SK-N-SH (cell line): Measurements from ENCODE around the gene TSTD1. TPM values are rescaled to one million over a fixed set of nuclear protein-coding genes. Genes with fewer than 3 reads are reported as not detected.

ENCODE experiments used
- CTCF ChIA-PET: fragments of 300-600, 350-600 bp; formaldehyde crosslinking; extraction: SDS; loops from one replicate; lab custom pipeline; 2021; lab: Yijun Ruan, JAX
- POLR2A ChIA-PET: fragments of 350-600 bp; sonication (Branson Sonifier 250); formaldehyde crosslinking; extraction: SDS; loops from one replicate; lab custom pipeline; 2020; ENCODE audit warnings: antibody characterized with exemption, inconsistent platforms; lab: Yijun Ruan, JAX
- DNase-seq: peaks from one replicate; pipeline ENCODE4 v3.0.0; 2012
- H2AFZ ChIP-seq: fragments of 200-600 bp; sonication (generic); 2 replicates; pipeline ENCODE4 v1.8.1; 2016; ENCODE audit warnings: antibody characterized with exemption, mild to moderate bottlenecking, low read depth
- H3F3A ChIP-seq: fragments of 200-600 bp; sonication (generic); replicated peaks from 2 replicates; pipeline ENCODE3; 2016; ENCODE audit warnings: antibody characterized with exemption, mild to moderate bottlenecking; ENCODE audit not compliant: insufficient read depth
- H3K27ac ChIP-seq, 2 experiments: fragments of 200-500 bp in 1 of 2; fragments of 200-600 bp in 1 of 2; sonication (Bioruptor generic) in 1 of 2; sonication (generic), shearing (Covaris generic) in 1 of 2; 2 replicates each; pipeline versions ENCODE4 v1.5.1 to v1.6.1; 2014 to 2016; ENCODE audit warnings: low read depth in 2 of 2, inconsistent platforms in 1 of 2, low read length in 1 of 2, mild to moderate bottlenecking in 1 of 2, mixed read lengths in 1 of 2
- H3K27me3 ChIP-seq: fragments of 200-600 bp; sonication (generic), shearing (Covaris generic); 2 replicates; pipeline ENCODE4 v1.6.1; 2016; ENCODE audit warnings: mixed run types; ENCODE audit not compliant: insufficient read depth
- H3K36me3 ChIP-seq, 2 experiments: fragments of 200-500 bp in 1 of 2; fragments of 200-600 bp in 1 of 2; sonication (Bioruptor generic) in 1 of 2; sonication (generic) in 1 of 2; replicated peaks in 1 of 2; 2 replicates each; pipeline versions ENCODE3 to v1.5.1; 2014 to 2016; ENCODE audit warnings: low read length in 1 of 2, mild to moderate bottlenecking in 1 of 2; ENCODE audit not compliant: insufficient read depth in 2 of 2, control insufficient read depth in 1 of 2
- H3K4me1 ChIP-seq, 2 experiments: fragments of 200-500 bp in 1 of 2; fragments of 200-600 bp in 1 of 2; sonication (Bioruptor generic) in 1 of 2; sonication (generic), shearing (Covaris generic) in 1 of 2; 2 replicates each; pipeline versions ENCODE4 v1.5.1 to v1.6.1; 2014 to 2016; ENCODE audit warnings: low read depth in 1 of 2, low read length in 1 of 2, mixed run types in 1 of 2; ENCODE audit not compliant: insufficient read depth in 2 of 2, control insufficient read depth in 1 of 2
- H3K4me2 ChIP-seq: fragments of 200-600 bp; sonication (generic), shearing (Covaris generic); 2 replicates; pipeline ENCODE4 v1.6.1; 2017; ENCODE audit warnings: mixed run types
- H3K4me3 ChIP-seq, 2 experiments: fragments of 200-500 bp in 1 of 2; fragments of 200-600 bp in 1 of 2; sonication (Bioruptor generic) in 1 of 2; sonication (generic), shearing (Covaris generic) in 1 of 2; 2 replicates each; pipeline versions ENCODE4 v1.5.1 to v1.8.1; 2014 to 2016; ENCODE audit warnings: low read depth in 2 of 2, inconsistent platforms in 1 of 2, low read length in 1 of 2, mild to moderate bottlenecking in 1 of 2, mixed read lengths in 1 of 2, moderate library complexity in 1 of 2
- H3K79me2 ChIP-seq: fragments of 200-600 bp; sonication (generic); 2 replicates; pipeline ENCODE4 v1.8.1; 2017; ENCODE audit warnings: mild to moderate bottlenecking; ENCODE audit not compliant: insufficient read depth
- H3K9ac ChIP-seq: fragments of 200-600 bp; sonication (generic); 2 replicates; pipeline ENCODE4 v1.6.1; 2017; ENCODE audit warnings: mixed run types
- H3K9me2 ChIP-seq: fragments of 200-600 bp; sonication (generic); 2 replicates; pipeline ENCODE4 v1.6.1; 2017; ENCODE audit warnings: mixed run types
- H3K9me3 ChIP-seq: fragments of 200-600 bp; sonication (generic); 2 replicates; pipeline ENCODE4 v1.6.1; 2017; ENCODE audit warnings: mixed run types, mild to moderate bottlenecking, moderate library complexity
- H4K20me1 ChIP-seq: fragments of 200-600 bp; sonication (generic); 2 replicates; pipeline ENCODE4 v1.6.1; 2017; ENCODE audit warnings: mild to moderate bottlenecking, mixed run types; ENCODE audit not compliant: insufficient read depth
- CTCF ChIP-seq: fragments of 200-600 bp; sonication (generic); IDR thresholded peaks from 2 replicates; pipeline ENCODE4 v1.6.1; 2017; ENCODE audit warnings: antibody characterized with exemption, mild to moderate bottlenecking, moderate library complexity
- EP300 ChIP-seq, 2 experiments: IDR thresholded peaks; 2 replicates each; pipeline versions ENCODE4 v1.4.0 to v1.6.1; 2012; ENCODE audit warnings: borderline replicate concordance in 1 of 2, low read depth in 1 of 2, low read length in 1 of 2
- FOSL2 ChIP-seq: IDR thresholded peaks from 2 replicates; pipeline ENCODE4 v1.4.0; 2012; ENCODE audit warnings: low read depth, mild to moderate bottlenecking, moderate library complexity, borderline replicate concordance
- FOXJ3 ChIP-seq: sonication (generic); formaldehyde crosslinking; IDR thresholded peaks from 2 replicates; pipeline ENCODE4 v1.5.1; 2020; ENCODE audit warnings: mild to moderate bottlenecking, missing genetic modification reagents
- FOXM1 ChIP-seq: IDR thresholded peaks from 2 replicates; pipeline ENCODE4 v1.4.0; 2012; ENCODE audit warnings: low read depth, mild to moderate bottlenecking
- IRF3 ChIP-seq: fragments of 150-350 bp; IDR thresholded peaks from 2 replicates; pipeline ENCODE4 v1.6.1; 2016; ENCODE audit warnings: mild to moderate bottlenecking, low read depth, low read length
- JUND ChIP-seq: IDR thresholded peaks from 2 replicates; pipeline ENCODE4 v1.4.0; 2012
- MAX ChIP-seq: IDR thresholded peaks from 2 replicates; pipeline ENCODE4 v1.4.0; 2012; ENCODE audit warnings: low read depth
- NFIC ChIP-seq: IDR thresholded peaks from 2 replicates; pipeline ENCODE4 v1.4.0; 2012; ENCODE audit warnings: borderline replicate concordance
- RAD21 ChIP-seq: IDR thresholded peaks from 2 replicates; pipeline ENCODE4 v1.6.1; 2012; ENCODE audit warnings: mild to moderate bottlenecking, low read length
- TAF1 ChIP-seq: IDR thresholded peaks from 2 replicates; pipeline ENCODE4 v1.6.1; 2012; ENCODE audit warnings: low read depth, mild to moderate bottlenecking, low read length, moderate library complexity, borderline replicate concordance
- USF1 ChIP-seq: IDR thresholded peaks from 2 replicates; pipeline ENCODE4 v1.4.0; 2012; ENCODE audit warnings: low read depth, borderline replicate concordance
- USF2 ChIP-seq: fragments of 150-350 bp; IDR thresholded peaks from 2 replicates; pipeline ENCODE4 v1.6.1; 2017; ENCODE audit warnings: antibody characterized with exemption, low read length, low read depth, borderline replicate concordance
- ZBTB33 ChIP-seq: IDR thresholded peaks from 2 replicates; pipeline ENCODE4 v1.4.0; 2012; ENCODE audit warnings: low read depth, borderline replicate concordance
- WGBS: methylation state at CpG from one replicate; pipeline ENCODE4 v1.1.6; 2017; ENCODE audit warnings: low lambda C conversion rate; 5-methylcytosine and 5-hydroxymethylcytosine counted together
- polyA plus RNA-seq, 3 experiments: library from polyadenylated mRNA; depleted of rRNA; stranded (reverse); fragments of >200 nt; gene quantifications; 2 replicates each; pipeline ENCODE4 v1.2.3, GENCODE V29; 2012

The TSTD1 gene
- polyA plus RNA-seq, 1 of the 3 experiments (the other 2 are of a cell fraction) = 93.9 TPM

- CTCF ChIA-PET = interaction anchor here (0.6 to 3.7 kb wide), 2 partner anchors 9 to 72 kb away, joined by 3 to 23 read pairs; no protein-coding TSS in a partner anchor
- TF ChIP-seq CTCF (no peak), IRF3 (no peak), TAF1 (no peak), JUND (no peak), FOXJ3 (CRISPR knock-in tag) (no peak), EP300 (IDR thresholded peaks at IDR 0.05; ENCODE audit: borderline replicate concordance in 1 of 2, low read depth in 1 of 2, low read length in 1 of 2) (no peak), FOXM1 (no peak), MAX (no peak), FOSL2 (no peak), USF1 (no peak), NFIC (no peak), ZBTB33 (no peak), USF2 (no peak), RAD21 (no peak)
Observed at GRCh38 chr1:160999376-160999775, 39.4 kb downstream of the TSTD1 start.

More at GRCh38 chr1:160999376-160999775, 39.4 kb downstream of the TSTD1 start:
- H3K27me3 ChIP-seq = no peaks in the 10 kb centered on the region
- POLR2A ChIA-PET = no interaction called here
- H3K9me2 ChIP-seq = no peaks in the 10 kb centered on the region
- H4K20me1 ChIP-seq = no peaks in the 10 kb centered on the region
- no peaks in the 10 kb centered on the region for H3K36me3 ChIP-seq
- no peak overlapping the region for H3K4me2 ChIP-seq
- no peak overlapping the region for H3K4me3 ChIP-seq
- no peak for DNase-seq
- no peak overlapping the region for H2AFZ ChIP-seq
- H3K4me1 ChIP-seq = peaks cover 0 to 4% of the 10 kb centered on the region in 2 experiments; a peak in 2 of 4 replicates
- peaks cover 12% of the 10 kb centered on the region for H3F3A ChIP-seq
- H3K27ac ChIP-seq = no peak overlapping the region
- no peaks in the 10 kb centered on the region for H3K9me3 ChIP-seq
- no peaks in the 10 kb centered on the region for H3K79me2 ChIP-seq
- WGBS = 90% methylated on average over 2 of the region's 5 CpGs
- H3K9ac ChIP-seq = no peak overlapping the region
